LoVo (cell line): ENCODE measurements around the gene CANT1.

Experiments
- DNase-seq: peaks from one replicate; pipeline ENCODE4 v3.0.0-alpha.2; 2016; ENCODE audit warnings: low spot score

The CANT1 gene

GRCh38 chr17:78995022-78995760, 14.4 kb downstream of the CANT1 start:
- DNase-seq, result no peak

GRCh38 chr17:78993981-78994671, 15.4 kb downstream of the CANT1 start:
- no peak for DNase-seq

GRCh38 chr17:78993241-78993956, 16.2 kb downstream of the CANT1 start:
- DNase-seq, result peak; percentile 25

- no peak for DNase-seq
Measured at GRCh38 chr17:78992542-78993212, 16.9 kb downstream of the CANT1 start.

- DNase-seq, result no peak
Measured at GRCh38 chr17:78991906-78992532, 17.5 kb downstream of the CANT1 start.

- no peak for DNase-seq
Measured at GRCh38 chr17:78991017-78991738, 18.4 kb downstream of the CANT1 start.

GRCh38 chr17:78990349-78991016, 19.1 kb downstream of the CANT1 start:
- no peak for DNase-seq

- no peak for DNase-seq
Measured at GRCh38 chr17:78988152-78988551, 21.4 kb downstream of the CANT1 start.

GRCh38 chr17:78986649-78987328, 22.8 kb downstream of the CANT1 start:
- DNase-seq, result peak; percentile 50

- DNase-seq, result no peak
Measured at GRCh38 chr17:78986048-78986648, 23.4 kb downstream of the CANT1 start.

- no peak for DNase-seq
Measured at GRCh38 chr17:78985395-78985794, 24.2 kb downstream of the CANT1 start.

GRCh38 chr17:78981010-78981888, 28.3 kb downstream of the CANT1 start:
- DNase-seq, result no peak

GRCh38 chr17:78980624-78980972, 29.0 kb downstream of the CANT1 start:
- DNase-seq, result no peak

- DNase-seq, result peak; percentile 88
Measured at GRCh38 chr17:78979780-78980623, 29.6 kb downstream of the CANT1 start, which contains the start of gene LGALS3BP. Gene LGALS3BP (minus strand): TSS chr17:78979923. CDS start chr17:78977191, 2,732 bp downstream.

- DNase-seq, result no peak
Measured at GRCh38 chr17:78977997-78978973, 31.3 kb downstream of the CANT1 start.

GRCh38 chr17:78977681-78977943, 32.0 kb downstream of the CANT1 start:
- no peak for DNase-seq
